ENCODE data around the gene ADGRL3.

Gene ADGRL3

DNA sequence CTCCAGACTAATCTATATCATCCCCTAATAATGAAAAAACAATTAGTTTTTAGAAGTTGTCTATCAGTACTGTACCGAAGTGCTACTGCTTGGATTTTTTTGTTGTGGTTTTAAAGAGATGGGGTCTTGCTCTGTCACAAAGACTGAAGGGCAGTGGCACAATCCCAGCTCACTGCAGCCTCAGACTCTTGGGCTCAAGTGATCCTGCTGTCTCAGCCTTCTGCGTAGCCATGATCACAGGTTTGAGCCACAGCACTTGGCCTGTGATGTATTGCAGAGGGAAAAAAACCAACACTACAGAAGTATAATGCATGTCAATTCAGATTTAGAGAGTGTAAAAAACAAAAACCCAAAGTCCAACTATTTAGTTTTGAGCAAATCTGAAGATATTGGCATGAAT lies 875.0 kb downstream of the ADGRL3 start:
- TF ChIP-seq, protein P1, sequence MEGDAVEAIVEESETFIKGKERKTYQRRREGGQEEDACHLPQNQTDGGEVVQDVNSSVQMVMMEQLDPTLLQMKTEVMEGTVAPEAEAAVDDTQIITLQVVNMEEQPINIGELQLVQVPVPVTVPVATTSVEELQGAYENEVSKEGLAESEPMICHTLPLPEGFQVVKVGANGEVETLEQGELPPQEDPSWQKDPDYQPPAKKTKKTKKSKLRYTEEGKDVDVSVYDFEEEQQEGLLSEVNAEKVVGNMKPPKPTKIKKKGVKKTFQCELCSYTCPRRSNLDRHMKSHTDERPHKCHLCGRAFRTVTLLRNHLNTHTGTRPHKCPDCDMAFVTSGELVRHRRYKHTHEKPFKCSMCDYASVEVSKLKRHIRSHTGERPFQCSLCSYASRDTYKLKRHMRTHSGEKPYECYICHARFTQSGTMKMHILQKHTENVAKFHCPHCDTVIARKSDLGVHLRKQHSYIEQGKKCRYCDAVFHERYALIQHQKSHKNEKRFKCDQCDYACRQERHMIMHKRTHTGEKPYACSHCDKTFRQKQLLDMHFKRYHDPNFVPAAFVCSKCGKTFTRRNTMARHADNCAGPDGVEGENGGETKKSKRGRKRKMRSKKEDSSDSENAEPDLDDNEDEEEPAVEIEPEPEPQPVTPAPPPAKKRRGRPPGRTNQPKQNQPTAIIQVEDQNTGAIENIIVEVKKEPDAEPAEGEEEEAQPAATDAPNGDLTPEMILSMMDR (IDR thresholded peaks at IDR 0.05) = no peak

DNA sequence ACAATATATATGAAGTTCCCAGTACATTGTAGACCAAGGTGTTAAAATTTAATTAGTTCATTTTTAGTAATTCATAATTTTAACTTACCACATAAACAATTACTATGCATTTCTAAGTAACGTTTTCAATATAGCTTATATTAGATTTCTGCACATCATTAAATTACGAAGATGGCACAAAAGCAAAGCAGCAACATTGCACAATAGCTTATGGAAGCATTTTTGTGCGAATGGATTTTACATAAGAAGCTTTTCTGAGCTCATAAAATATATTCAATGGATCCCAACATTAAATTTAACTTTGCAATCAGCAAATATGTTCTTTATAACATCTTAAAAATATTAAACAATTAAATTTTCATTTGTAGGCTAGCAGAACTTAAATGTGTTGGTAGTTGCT lies 875.4 kb downstream of the ADGRL3 start:
- TF ChIP-seq, protein P1 (IDR thresholded peaks at IDR 0.05) = no peak

DNA sequence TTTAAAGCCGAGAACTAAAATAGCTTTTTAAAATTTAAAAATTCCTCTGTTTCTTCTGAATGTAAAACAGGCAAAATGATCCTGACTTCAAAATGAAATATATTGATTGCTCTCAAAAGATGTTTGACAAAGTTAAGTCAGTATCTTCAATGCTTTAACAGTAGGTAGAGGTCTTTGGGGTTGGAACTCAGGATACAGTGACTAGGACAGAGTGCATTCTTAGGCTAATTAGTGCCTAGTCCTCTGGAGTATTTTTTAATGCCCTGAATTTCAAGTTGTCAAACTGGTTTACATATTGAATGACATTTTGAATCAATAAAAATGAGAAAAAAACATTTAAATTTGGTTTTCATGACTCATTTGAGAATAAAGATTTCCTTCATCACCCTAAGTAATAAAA lies 877.3 kb downstream of the ADGRL3 start:
- TF ChIP-seq, protein P1 (IDR thresholded peaks at IDR 0.05) = no peak

DNA sequence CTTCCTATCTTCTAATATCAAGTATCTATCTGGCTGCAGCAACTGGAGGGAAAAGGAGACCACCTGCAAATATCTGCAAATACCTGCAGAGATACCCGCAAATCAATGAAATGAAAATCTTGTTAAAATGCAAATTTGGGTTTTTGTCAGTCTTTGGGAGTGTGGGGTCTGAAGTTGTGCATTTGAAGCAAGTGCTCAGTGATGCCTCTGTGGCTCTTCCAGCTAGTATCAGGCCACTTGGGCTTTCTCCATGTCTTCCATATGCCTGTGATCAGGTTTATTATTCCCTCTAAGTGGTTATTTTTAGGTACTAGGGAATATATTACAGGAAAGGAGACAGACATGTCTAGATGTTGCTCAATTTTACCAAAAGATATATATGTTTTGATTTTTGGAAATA lies 880.3 kb downstream of the ADGRL3 start:
- TF ChIP-seq, protein P1 (IDR thresholded peaks at IDR 0.05) = no peak

DNA sequence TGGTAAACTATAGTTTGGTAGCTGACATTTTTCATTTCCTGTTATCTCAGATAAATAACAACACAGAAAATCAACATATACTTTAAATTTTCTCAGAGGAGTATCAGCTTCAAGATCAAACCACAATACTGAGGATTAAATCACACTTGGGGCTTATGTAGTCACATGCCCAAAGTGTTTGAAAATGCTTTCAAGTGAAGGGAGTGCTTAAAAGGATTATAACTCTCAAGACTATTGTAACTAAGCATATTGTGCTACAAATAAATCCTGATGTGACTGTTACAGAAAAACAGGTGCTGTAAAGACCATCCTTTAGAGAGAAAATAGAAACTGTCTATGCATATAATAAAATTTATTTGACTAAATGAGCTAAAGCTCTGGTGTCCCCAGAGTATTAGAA lies 887.6 kb downstream of the ADGRL3 start:
- TF ChIP-seq, protein P1 (IDR thresholded peaks at IDR 0.05) = no peak

DNA sequence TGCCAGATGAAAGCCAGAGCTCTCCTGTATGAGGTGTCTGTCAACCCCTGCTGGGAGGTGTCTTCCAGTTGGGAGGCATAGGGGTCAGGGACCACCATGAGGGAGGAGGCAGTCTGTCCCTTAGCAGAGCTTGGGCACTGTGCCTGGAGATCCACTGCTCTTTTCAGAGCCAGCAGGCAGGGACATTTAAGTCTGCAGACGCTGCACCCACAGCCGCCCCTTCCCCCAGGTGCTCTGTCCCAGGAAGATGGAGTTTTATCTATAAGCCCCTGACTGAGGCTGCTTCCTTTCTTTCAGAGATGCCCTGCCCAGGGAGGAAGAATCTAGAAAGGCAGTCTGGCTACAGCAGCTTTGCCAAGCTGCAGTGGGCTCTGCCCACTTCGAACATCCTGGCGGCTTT lies 893.6 kb downstream of the ADGRL3 start:
- TF ChIP-seq, protein P1 (IDR thresholded peaks at IDR 0.05) = no peak

DNA sequence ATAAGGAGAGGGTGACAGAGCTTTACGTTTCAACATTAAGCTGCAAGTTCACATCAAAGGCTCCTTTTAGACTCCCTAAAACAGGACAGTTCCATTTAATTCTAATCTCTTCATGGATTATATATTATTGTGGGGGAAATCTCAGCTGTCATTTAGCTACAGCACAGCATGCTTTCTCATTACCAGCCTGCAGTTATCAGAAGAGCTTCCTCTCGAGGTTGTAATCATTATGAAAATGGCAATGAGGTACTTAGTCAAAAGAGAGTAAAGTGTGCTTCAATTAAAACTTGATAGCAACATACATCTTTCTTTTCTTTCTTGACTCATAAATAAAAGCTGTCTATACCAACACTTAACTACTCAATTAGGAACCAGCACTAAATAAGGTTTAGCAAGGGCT lies 896.8 kb downstream of the ADGRL3 start:
- TF ChIP-seq, protein P1 (IDR thresholded peaks at IDR 0.05) = no peak

DNA sequence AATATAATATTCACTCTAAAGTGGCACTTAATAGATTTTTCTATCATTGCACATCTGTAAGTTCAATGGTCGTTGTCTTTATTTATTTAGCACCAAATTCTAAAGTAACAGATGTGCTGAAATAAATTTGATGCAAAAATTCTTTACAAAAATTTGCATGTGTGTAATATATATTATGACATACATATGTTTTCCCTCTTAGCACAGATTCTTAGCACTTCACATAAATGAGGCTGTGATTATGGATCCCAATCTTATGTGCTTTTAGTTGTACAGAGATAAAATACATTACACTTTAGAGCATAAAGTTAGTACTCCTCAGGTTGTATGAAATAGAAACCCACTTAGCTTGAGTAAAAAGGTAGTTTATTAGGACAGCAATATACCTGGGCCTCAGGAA lies 915.1 kb downstream of the ADGRL3 start:
- TF ChIP-seq, protein P1 (IDR thresholded peaks at IDR 0.05) = no peak

All from LNCAP (cell line).